GM12873 (cell line): ENCODE data around the gene CYFIP2.

Experiments
- TF ChIP-seq, protein P1 (sequence below): IDR thresholded peaks from 2 replicates; pipeline ENCODE4 v1.5.1; 2012; ENCODE audit warnings: low read depth, mild to moderate bottlenecking, moderate library complexity, low read length, control low read depth; ENCODE audit not compliant: insufficient read depth; ENCODE audit errors: missing control alignments

The CYFIP2 gene

GRCh38 chr5:157389103-157389502, 123.2 kb downstream of the CYFIP2 start:
- TF ChIP-seq, protein P1, sequence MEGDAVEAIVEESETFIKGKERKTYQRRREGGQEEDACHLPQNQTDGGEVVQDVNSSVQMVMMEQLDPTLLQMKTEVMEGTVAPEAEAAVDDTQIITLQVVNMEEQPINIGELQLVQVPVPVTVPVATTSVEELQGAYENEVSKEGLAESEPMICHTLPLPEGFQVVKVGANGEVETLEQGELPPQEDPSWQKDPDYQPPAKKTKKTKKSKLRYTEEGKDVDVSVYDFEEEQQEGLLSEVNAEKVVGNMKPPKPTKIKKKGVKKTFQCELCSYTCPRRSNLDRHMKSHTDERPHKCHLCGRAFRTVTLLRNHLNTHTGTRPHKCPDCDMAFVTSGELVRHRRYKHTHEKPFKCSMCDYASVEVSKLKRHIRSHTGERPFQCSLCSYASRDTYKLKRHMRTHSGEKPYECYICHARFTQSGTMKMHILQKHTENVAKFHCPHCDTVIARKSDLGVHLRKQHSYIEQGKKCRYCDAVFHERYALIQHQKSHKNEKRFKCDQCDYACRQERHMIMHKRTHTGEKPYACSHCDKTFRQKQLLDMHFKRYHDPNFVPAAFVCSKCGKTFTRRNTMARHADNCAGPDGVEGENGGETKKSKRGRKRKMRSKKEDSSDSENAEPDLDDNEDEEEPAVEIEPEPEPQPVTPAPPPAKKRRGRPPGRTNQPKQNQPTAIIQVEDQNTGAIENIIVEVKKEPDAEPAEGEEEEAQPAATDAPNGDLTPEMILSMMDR: no peak

DNA sequence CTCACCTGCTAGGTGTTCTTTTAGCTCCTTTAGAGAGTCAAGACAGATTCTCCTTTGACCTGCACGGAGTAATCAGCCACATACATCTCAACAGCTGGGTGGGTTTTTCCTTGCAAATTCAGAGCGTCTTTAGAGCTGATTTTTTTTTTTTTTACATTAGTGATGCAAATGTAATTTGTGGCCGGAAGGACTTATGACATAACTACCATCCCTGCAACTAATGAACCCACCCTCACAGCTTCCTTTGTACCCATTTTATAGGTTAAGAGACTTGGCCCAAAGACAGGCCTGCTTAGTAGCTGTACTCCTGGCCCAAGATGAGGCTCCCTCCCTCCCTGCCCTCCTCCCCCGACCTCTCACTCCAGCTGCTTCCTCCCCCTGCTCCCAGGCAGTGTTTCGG, 124.2 kb downstream of the CYFIP2 start:
- TF ChIP-seq, protein P1: no peak

GRCh38 chr5:157390551-157391297, 124.8 kb downstream of the CYFIP2 start:
- TF ChIP-seq, protein P1: no peak

DNA sequence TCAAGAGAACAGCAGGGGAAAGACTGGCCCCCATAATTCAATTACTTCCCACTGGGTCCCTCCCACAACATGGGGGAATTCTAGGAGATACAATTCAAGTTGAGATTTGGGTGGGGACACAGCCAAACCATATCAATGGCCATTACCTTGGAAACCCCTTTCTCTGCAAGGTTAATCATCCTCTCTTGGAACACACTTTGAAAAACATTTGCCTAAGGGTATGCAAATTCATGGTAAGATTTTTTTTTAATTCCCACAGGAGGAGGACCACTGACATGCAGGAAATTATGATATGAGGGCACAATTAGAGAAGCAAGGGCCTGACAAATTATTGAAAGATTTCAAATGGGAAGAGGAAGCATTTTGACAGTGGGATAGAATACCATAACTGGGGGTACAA, 132.4 kb downstream of the CYFIP2 start:
- TF ChIP-seq, protein P1: no peak

GRCh38 chr5:157400741-157401495, 135.0 kb downstream of the CYFIP2 start:
- TF ChIP-seq, protein P1: no peak

DNA sequence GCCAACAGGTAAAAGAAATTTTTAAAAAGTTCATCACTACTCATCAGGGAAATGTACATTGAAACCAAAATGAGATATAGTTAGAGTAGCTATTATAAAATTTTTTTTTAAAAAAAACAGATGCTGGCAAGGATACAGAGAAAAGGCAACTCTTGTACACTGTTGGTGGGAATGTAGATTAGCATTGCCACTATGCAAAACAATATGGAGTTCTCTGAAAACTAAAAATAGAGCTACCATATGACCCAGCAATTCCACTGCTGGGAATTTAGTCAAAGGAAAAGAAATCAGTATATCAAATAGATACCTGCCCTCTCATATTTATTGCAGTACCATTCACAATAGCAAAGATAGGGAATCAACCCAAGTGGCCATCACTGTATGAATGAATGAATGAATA, 149.9 kb downstream of the CYFIP2 start:
- TF ChIP-seq, protein P1: no peak

- TF ChIP-seq, protein P1: peak; percentile 55
Observed at GRCh38 chr5:157431544-157432200, 165.7 kb downstream of the CYFIP2 start.
